Cardiac septum (tissue), 1 donor: ENCODE measurements around the gene EXOC2. TPM values are rescaled to one million over a fixed set of nuclear protein-coding genes. Genes with fewer than 3 reads are reported as not detected.

Experiments
- DNase-seq: peaks from one replicate; pipeline ENCODE4 v3.0.0-alpha.2; 2020; ENCODE audit warnings: low spot score
- intact Hi-C: fragments of 100-400 bp; cut with DNase I; formaldehyde crosslinking; loops from one replicate; pipeline ENCODE4 v1.14.0; 2022
- long read RNA-seq: library from polyadenylated mRNA; unstranded; transcript quantifications from one replicate; pipeline ENCODE4 v2.0.0, GENCODE V29; 2021
- total RNA-seq: library from RNA; stranded (reverse); fragmentation: NEBNext Ultra II Directional; extraction: Animal tissue kit (Norgen Biotek cat#: 25700); gene quantifications from one replicate; pipeline ENCODE4 v1.2.1, GENCODE V29; 2021
- donor health status: DM: no; HTN: no; CAD: no.

EXOC2 gene
- total RNA-seq: 16.2 TPM
- long read RNA-seq, full-length matches to known transcripts: 25 of 58 reads
- long read RNA-seq, partial matches to known transcripts: 9 of 58 reads
- long read RNA-seq, other reads (novel, unspliced or antisense): 24 of 58 reads

DNA sequence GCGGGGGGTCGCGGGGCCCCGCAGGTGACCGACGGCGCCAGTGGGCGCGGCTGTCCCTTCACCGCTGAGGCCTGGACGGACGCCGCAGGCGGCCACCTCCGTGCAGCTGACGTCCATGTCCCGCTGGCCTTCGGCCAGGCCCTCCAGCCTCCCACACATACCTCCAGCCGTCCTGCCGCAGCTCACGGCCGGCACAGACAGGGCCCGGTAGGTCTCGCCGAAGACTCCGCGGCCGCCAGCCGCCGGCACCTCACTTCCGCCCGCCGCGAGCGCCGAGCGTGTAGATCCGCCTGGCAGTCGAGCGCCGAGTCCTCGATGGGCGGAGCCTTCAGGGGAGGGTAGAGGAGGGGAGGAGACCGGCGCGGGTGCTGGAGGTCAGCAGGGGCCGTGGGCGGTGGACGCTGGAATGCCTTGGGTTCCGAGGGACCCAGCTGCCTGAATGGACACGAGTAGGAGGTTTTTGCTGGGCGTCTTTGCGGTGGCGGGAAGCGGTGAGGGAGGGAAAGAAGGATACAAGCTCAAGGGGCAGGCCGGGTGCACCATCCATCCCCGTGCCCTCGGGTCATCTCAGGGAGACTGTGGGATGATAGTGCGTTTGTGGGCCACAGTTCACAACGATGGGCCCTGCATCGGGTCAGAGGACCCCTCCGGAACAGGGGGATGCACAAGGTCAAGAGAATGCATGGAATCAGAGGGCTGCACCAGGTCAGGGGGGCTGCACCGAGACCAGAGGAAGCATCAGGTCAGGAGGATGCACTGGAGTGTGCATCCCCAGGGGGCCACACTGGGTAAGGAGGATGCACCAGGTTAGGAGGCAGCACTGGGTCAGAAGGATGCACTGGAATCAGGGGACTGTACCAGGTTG lies at the start of gene EXOC2:
Gene EXOC2 (minus strand): TSS at position 282 of the 865 bp plus-strand sequence. CDS start 55,321 bp downstream, outside the sequence.
- intact Hi-C loops: no loop called here
- peak; percentile 95 for DNase-seq

DNA sequence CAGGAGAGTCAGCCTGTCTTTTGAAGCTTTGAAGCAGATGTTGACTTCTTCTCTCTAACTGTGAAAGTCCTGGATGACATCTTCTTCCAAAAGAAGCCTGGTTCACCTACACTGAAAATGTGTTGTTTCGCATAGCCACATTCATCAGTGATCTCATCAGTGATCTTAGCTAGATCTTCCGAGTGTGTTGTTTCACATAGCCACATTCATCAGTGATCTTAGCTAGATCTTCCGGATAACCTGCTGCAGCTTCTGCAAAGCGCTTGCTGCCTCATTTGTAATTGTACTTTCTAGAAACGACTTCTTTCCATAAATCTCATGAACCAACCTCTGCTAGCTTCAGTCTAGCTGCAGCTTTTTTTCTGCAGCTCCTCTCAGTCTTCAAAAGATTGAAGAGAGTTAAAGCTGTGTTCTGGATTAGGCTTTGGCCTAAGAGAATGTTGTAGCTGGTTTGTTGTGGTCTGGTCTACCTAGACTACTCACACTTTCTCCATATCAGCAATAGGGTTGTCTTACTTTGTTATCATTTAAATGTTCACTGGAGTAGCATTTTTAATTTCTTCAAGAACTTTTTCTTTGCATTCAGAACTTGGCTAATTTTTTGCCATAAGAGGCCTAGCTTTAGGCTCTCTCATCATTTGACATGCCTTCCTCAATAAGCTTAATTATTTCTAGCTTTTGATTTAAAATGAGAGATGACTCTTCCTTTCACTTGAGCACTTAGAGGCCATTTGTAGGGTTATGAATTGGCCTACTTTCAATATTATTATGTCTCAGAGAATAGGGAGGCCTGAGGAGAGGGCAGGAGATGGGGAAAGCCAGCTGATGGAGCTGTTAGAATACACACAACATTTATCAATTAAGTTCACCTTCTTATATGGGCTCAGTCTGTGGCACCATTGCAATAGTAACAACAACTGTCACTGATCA lies 48.7 kb upstream of the EXOC2 start:
- no peak for DNase-seq
- intact Hi-C loops: no loop called here

DNA sequence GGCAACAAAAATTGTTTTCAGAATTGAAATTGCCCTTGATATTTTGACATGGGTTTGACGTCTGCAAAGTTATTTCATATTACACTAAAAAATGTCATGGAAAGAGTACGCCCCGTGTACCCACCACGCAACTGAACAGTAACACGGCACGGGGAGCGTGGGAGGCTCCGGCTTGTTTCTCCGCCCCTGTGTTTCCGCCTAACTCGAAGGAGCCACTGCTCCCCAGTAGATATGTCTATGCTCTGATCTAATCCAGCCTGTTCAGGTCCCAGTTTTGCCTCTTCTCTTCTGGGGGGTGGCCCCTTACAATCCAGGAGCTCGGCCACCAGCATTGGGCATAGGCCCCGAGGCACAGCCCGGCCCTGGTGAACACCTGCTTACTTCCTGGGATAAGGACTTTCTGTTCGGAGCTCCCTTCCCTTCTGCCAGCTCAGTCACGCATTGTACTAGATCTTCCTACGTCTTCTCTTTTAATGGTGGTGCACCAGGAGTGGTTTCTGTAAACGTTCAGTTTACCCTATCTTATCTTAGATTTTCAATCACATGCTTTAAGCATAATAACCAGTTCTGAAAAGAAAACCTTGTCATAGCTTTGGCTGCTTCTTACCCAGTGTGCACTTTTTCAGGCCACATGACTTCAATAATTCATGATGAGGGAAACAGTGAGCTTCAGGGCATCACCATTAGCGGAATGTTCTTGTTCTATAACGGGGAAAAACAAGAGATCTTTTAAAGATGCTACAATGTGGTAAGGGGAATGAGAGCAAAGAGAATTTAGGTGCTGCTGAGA lies 43.9 kb upstream of the EXOC2 start:
- DNase-seq: no peak
- intact Hi-C loops: no loop called here

DNA sequence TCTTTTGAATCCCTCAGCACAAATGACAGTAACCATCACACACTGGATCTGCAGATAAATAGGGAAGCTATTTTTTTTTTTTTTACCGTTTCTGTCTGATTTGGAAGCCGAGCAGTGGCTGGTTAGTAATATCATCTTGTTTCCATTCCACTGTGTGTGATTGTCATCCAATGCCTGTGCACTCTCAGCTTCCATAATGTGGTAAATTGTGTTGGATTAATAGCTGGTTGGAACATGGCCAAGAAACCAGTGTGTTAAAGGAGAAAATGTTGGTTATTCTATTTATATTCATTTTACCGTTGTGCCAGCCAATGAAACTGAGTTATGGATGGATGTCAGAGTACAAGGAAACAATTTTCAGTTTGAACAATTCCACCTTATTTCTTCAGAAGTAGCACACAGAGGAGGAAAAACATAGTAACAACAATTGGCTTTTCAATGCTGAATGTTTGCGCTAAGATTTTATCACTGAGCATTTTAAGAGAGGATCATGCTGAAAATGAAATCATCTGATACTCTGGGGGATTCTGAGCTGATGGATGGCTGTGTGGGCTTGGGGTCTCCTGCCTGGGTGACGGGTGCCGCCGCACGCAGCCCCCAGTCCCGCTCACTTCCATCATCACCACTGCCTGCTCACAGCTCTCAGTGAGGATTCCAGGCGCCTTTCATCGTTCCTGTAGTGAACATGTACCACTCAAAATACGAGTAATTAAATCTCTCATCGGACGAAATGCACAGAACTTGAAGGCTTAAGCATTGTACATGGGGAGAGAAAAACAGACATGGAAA lies 40.7 kb upstream of the EXOC2 start:
- intact Hi-C loops: no loop called here
- DNase-seq: no peak

DNA sequence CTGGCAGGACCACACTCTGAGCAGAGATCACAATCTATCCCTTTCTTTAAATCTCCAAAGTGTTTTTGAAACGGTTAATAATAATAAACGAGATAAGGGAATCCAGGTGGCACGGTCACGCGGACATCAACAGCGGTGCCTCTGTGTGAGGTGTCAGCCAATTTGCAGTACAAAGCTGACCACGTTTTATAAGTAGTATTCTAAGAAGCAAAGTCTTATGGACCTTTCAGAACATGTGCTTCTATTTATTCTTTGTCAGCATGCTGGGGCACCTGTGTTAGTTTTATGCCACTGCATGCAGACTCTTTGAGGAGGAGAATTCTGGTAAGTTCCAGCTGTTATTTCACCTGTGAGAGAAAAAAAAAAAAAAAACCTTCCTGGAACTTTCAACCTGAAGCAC lies 39.0 kb upstream of the EXOC2 start:
- intact Hi-C loops: no loop called here

GRCh38 chr6:729606-730320 lies 36.8 kb upstream of the EXOC2 start:
- DNase-seq: no peak
- intact Hi-C loops: loop anchor here (10.0 kb wide), 1 partner anchor 135 kb away; no protein-coding TSS in a partner anchor

More for the DNA sequence above, 39.0 kb upstream of the EXOC2 start:
- DNase-seq: no peak

DNA sequence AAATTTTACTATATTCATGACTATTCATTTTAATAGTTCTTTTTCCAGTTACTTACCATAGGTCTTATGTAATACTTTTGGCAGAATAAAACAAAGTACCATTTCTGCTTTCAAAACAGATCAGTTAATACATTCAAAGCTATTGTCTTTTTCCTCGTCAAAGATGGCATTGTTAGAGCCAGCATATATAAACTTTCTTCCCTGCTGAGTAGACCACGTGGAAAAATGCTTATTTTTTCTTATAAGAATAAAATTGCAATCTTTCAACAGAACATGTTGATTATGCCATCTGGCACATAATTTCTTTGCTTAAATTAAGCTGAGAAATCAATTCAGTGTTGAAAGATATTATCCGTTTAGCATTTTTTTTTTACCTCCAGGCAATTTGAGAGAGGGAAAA lies 34.9 kb upstream of the EXOC2 start:
- intact Hi-C loops: loop anchor here (10.0 kb wide), 1 partner anchor 133 kb away; no protein-coding TSS in a partner anchor
- no peak for DNase-seq

- no peak for DNase-seq
- intact Hi-C loops: loop anchor here (10.0 kb wide), 1 partner anchor 129 kb away; no protein-coding TSS in a partner anchor
Measured at GRCh38 chr6:723540-723939, 30.6 kb upstream of the EXOC2 start.

- intact Hi-C loops: loop anchor here (10.0 kb wide), 1 partner anchor 128 kb away; no protein-coding TSS in a partner anchor
- no peak for DNase-seq
Measured at GRCh38 chr6:722608-723007, 29.7 kb upstream of the EXOC2 start.

GRCh38 chr6:722077-722524 lies 29.2 kb upstream of the EXOC2 start:
- DNase-seq: peak; percentile 81
- intact Hi-C loops: loop anchor here (10.0 kb wide), 1 partner anchor 127 kb away; no protein-coding TSS in a partner anchor

- intact Hi-C loops: no loop called here
Measured at GRCh38 chr6:718345-718744, 25.4 kb upstream of the EXOC2 start.

DNA sequence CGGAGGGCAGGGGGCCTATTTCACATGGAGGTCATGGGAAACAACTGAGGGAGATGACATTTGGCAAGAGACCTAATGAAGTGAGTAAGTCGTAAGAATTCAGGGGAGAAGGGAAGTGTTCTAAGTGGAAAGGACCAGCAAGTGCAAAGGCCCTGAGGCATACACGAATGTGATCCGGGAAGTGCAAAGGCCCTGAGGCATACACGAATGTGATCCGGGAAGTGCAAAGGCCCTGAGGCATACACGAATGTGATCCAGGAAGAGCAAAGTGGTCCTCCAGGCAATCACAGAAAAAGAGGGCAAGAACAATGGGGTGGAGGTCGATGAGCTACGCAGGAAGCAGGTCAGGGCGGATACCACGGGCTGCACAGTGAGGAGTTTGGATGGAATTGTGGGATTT lies 24.2 kb upstream of the EXOC2 start:
- intact Hi-C loops: no loop called here
- no peak for DNase-seq

More at GRCh38 chr6:718345-718744, 25.4 kb upstream of the EXOC2 start:
- no peak for DNase-seq

- intact Hi-C loops: no loop called here
- DNase-seq: no peak
Measured at GRCh38 chr6:715709-716491, 23.0 kb upstream of the EXOC2 start.

- DNase-seq: no peak
- intact Hi-C loops: no loop called here
Measured at GRCh38 chr6:714100-714499, 21.2 kb upstream of the EXOC2 start.

DNA sequence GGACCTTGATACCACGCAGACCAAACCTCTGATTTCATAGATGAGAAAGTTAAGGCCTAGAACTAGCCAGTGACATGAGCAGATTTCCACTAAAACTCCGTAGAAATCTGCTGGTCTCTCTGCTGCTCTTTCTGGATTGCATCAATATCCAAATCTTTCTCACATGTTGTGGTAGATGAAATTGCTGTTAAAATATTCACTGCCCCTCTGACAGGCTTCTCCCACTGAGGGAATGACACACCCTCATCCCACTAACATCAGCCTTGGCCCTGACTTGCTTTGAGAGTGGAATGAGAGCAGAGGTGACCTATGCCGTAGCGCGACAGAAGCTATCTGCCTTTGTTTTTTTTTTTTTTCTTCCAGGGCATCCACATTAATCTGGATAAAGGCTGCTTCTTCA lies 20.4 kb upstream of the EXOC2 start:
- no peak for DNase-seq
- intact Hi-C loops: no loop called here

GRCh38 chr6:712805-713204 lies 19.9 kb upstream of the EXOC2 start:
- intact Hi-C loops: no loop called here
- DNase-seq: no peak

- DNase-seq: no peak
- intact Hi-C loops: no loop called here
Measured at GRCh38 chr6:711925-712324, 19.0 kb upstream of the EXOC2 start.
